SIG-M5 treated with dmso at 0.1 percent for 504 hours (cell line): ENCODE results near the gene RNU6-1.

Experiments
- DNase-seq: peaks from one replicate; lab custom pipeline; 2025; ENCODE audit not compliant: unreplicated experiment; lab: John Stamatoyannopoulos, UW

RNU6-1 gene

GRCh38 chr15:67839929-67840748 is at the start of gene RNU6-1:
Gene RNU6-1, minus strand, starts transcription at chr15:67840045.
- DNase-seq = peak; percentile 92

- DNase-seq = no peak
These were observed 47.9 kb upstream of the RNU6-1 start for GRCh38 chr15:67887776-67888175.

- no peak for DNase-seq
These were observed 46.0 kb upstream of the RNU6-1 start for GRCh38 chr15:67885861-67886260.

- DNase-seq = no peak
These were observed 45.3 kb upstream of the RNU6-1 start for GRCh38 chr15:67885175-67885523.

- peak; percentile 60 for DNase-seq
These were observed 44.8 kb upstream of the RNU6-1 start for GRCh38 chr15:67884514-67885174.

GRCh38 chr15:67884009-67884408 is 44.2 kb upstream of the RNU6-1 start:
- DNase-seq = no peak

DNA sequence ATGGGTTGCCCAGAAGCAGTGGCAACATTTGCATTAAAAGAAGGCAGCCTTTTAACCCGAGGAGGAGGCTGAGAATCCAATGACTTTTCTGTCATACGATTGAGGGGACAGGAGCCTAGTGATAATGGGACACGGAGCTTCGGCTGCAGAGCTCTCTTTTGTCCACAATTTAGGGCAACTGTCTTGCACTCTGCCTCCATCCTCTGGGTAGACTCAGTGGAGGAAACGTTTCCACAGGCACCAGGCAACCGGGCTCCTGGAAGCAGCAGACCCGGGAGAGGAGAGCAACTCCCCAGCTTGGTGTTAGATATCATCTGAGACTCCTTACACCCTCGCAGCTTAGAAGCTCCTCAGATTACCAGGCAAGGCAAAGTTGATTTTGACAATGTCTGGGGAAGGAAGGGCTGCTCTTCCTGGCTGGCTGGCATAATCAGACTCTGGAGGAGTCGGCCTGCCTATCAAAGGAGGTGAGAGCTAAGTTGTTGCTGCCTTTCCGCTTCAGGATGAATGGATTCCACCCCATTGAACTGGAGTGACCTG is 43.5 kb upstream of the RNU6-1 start:
- DNase-seq = no peak

- DNase-seq = peak; percentile 84
These were observed 42.8 kb upstream of the RNU6-1 start for GRCh38 chr15:67882487-67883233.

- DNase-seq = peak; percentile 87
These were observed 40.9 kb upstream of the RNU6-1 start for GRCh38 chr15:67880651-67881182.

DNA sequence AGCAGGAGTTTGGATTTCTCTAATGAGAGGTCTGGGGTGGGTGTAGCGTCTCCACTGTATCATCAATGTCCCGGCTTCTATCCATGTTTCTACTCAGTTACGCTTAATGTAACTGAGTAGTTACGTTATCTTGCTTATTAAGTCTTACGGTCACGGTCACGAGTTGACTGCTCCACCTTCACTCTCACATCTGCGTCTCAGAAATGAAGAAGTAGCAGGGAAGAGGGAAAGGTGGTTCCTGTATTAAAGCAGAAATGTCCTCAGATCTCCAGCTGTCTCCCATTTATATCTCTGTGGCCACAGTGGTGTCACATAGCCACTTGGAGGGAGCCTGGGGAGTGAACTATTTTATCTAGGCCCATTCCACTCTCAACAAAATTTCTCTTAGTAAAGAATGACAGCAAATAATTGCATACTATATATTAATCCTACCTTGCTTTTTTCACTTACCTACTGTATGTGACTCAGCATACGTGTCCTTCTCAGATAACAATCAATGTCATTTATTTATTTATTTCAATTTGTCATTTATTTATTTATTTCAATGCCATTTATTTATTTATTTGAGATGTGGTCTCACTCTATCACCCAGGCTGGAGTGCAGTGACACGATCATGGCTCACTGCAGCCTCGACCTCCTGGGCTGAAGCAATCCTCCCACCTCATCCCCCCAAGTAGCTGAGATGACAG is 39.7 kb upstream of the RNU6-1 start:
- no peak for DNase-seq

GRCh38 chr15:67878712-67879206 is 38.9 kb upstream of the RNU6-1 start:
- DNase-seq = no peak

GRCh38 chr15:67873777-67874176 is 33.9 kb upstream of the RNU6-1 start:
- DNase-seq = no peak

- no peak for DNase-seq
These were observed 31.1 kb upstream of the RNU6-1 start for GRCh38 chr15:67870868-67871408.

GRCh38 chr15:67869701-67870100 is 29.9 kb upstream of the RNU6-1 start:
- no peak for DNase-seq

GRCh38 chr15:67865766-67866165 is 25.9 kb upstream of the RNU6-1 start:
- no peak for DNase-seq

DNA sequence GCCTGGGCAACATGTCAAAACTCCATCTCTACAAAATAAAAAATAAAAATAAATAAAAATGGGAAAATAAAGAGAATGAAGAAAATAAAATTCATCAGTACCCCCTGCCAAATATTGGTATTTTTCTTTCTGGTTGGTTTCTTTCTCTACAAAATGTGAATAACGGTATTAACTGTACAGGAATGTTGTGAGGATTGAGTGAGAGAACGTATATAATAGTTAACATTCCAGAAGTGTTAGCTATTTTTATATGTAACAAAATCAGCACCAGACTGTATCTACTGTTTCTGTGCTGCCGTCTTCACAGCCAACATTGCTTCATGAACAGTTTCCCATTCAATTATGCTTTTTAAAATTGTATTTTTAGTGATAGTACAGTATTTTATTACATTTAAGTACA is 25.5 kb upstream of the RNU6-1 start:
- DNase-seq = no peak

DNA sequence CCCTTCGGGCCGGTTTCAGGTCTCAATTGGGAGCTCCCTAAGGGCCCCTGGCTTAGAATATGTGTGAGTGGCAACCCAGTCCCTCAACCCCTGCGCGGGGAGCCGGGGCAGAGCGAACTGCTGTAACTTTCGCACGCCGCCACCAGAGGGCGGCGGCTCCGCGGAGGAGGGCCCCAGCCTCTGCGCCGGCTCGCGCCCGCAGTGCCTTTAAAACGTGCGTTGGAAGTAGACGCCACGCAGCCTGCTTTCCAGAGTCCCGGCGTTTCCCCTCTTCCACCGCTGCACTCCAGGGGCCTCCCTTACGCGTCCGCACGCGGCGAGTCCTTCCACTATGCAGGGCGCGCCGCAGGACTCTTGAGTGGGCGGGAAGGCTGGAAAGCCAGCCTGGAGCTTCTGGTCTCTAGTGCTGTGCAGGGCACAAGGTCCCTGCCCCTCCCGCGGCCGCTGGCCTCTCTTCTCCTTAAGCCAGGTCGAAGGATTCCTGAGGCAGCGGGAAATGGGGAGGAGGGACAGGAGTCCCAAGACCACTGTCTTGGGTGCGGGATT is 23.7 kb upstream of the RNU6-1 start:
- DNase-seq = peak; percentile 61

GRCh38 chr15:67862750-67863441 is 23.1 kb upstream of the RNU6-1 start:
- DNase-seq = no peak

DNA sequence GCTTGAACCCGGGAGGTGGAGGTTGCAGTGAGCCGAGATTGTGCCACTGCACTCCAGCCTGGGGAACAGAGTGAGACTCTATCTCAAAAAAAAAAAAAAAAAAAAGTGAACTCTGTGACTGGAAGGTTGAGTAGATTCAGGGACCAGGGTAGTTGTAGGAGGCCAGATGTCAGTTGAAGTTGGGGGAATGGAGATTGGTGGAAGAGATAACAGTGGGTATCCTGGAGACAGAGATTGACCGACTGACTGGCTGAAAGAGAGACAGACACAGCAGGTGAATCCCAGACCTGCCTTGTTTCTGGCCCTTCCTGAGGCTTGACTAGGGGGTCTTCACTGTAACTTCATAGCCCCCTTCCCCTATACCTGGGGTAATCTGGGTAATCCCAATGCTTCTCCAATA is 22.1 kb upstream of the RNU6-1 start:
- no peak for DNase-seq
